ENCODE results near the gene ZFYVE28. TPM values are rescaled to one million over a fixed set of nuclear protein-coding genes. Genes with fewer than 3 reads are reported as not detected.
A peak's percentile ranks its signal among the peaks of the same experiment; 100 is the strongest.

The ZFYVE28 gene
- total and polyA plus RNA-seq, 2 donors from 2014 or later: 8.0 to 18.9 TPM

DNA sequence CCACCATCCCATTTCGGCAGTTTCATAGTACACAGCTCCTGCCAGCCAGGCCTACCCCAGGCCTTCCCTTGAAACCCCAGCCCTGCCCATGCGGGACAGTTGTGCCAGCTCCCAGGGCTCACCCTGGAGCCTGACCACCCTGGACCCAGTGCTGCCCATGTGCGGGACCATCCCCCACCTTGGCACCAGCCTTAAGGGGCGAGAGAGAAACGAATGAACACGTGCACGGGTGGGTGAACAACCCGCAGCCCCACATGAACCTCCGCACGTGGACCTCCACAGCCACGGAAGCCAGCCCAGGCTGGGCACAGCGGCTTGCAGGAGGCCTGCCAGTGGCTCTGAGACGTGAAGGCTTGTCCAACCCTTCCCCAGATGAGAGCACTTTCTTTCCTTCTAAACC, 80.5 kb downstream of the ZFYVE28 start:
- DNase-seq: peak in 1 of 5 donors; percentile 63
- TF ChIP-seq, protein P1, sequence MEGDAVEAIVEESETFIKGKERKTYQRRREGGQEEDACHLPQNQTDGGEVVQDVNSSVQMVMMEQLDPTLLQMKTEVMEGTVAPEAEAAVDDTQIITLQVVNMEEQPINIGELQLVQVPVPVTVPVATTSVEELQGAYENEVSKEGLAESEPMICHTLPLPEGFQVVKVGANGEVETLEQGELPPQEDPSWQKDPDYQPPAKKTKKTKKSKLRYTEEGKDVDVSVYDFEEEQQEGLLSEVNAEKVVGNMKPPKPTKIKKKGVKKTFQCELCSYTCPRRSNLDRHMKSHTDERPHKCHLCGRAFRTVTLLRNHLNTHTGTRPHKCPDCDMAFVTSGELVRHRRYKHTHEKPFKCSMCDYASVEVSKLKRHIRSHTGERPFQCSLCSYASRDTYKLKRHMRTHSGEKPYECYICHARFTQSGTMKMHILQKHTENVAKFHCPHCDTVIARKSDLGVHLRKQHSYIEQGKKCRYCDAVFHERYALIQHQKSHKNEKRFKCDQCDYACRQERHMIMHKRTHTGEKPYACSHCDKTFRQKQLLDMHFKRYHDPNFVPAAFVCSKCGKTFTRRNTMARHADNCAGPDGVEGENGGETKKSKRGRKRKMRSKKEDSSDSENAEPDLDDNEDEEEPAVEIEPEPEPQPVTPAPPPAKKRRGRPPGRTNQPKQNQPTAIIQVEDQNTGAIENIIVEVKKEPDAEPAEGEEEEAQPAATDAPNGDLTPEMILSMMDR (IDR thresholded peaks at IDR 0.05; ENCODE audit: borderline replicate concordance, extremely low read depth, insufficient read depth): no peak
- no peaks in the 10 kb centered on the region for H3K9me3 ChIP-seq (ENCODE audit: control insufficient read depth in 2 of 3, insufficient read depth in 1 of 3, low read length in 3 of 3)
- no peak for FAIRE-seq
- H3K27me3 ChIP-seq (ENCODE audit: control insufficient read depth, insufficient read depth, low read length): no peaks in the 10 kb centered on the region
- H3K4me1 ChIP-seq (ENCODE audit: control insufficient read depth in 2 of 3, insufficient read depth in 2 of 3, low read depth in 1 of 3, low read length in 3 of 3): peaks cover 0 to 4% (median 0%) of the 10 kb centered on the region in 3 donors
- intact Hi-C loops (cut with DNase I): no loop called here
- H3K27ac ChIP-seq (ENCODE audit: low read depth in 2 of 2, low read length in 2 of 2): no peak overlapping the region
- peaks cover 0 to 2% (median 0%) of the 10 kb centered on the region in 3 donors for H3K36me3 ChIP-seq (ENCODE audit: control insufficient read depth in 2 of 3, insufficient read depth in 3 of 3, low read length in 3 of 3)
- H3K9ac ChIP-seq (ENCODE audit: low read length in 3 of 3): no peak overlapping the region
- no peak overlapping the region for H3K4me3 ChIP-seq (ENCODE audit: low read length in 3 of 3)

DNA sequence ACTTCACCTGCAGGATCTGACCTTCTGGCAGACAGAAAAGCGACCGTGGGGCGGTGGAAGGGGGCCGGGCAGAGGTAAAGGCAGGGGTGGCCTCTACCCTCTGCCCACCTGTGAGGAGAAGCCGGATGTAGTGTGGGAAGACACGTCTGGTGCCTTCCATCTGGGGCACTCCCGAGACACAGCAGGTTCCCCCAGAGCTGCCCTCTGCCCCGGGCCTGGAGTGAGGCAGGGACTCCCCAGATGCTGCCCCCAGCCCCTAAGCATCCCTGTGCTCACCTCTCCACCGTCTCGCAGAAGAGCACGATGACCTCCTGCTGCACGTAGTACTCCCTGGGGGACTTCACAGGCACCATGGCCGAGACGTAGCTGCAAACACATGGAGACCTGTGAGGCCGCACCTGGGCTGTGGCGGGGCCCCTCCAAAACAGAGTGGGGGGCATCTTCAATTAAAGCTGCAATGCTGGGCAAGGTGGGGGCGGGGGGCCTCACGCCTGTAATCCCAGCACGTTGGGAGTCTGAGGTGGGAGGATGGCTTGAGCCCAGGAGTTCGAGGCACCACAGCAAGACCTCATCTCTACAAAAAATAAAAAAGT, 81.2 kb downstream of the ZFYVE28 start:
- peak in 1 of 5 donors; percentile 56 for DNase-seq
- TF ChIP-seq, protein P1 (IDR thresholded peaks at IDR 0.05; ENCODE audit: borderline replicate concordance, extremely low read depth, insufficient read depth): no peak
- no peak overlapping the region for H3K27ac ChIP-seq (ENCODE audit: low read depth in 2 of 2, low read length in 2 of 2)

DNA sequence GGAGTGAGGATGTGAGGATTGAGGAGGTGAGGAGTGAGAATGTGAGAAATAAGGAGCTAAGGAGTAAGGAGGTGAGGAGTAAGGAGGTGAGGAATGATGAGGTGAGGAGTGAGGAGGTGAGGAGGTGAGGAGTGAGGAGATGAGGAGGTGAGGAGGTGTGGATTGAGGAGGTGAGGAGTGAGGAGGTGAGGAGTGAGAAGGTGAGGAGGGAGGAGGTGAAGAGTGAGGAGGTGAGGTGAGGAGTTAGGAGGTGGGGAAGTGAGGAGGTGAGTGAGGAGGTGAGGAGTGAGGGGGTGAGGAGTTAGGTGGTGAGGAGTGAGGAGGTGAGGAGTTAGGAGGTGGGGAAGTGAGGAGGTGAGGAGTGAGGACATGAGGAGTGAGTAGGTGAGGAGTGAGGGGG, 81.8 kb downstream of the ZFYVE28 start:
- no peak overlapping the region for H3K9ac ChIP-seq (ENCODE audit: low read length in 3 of 3)

More for the DNA sequence above, 81.2 kb downstream of the ZFYVE28 start:
- Histone ChIP-seq H3K27me3 (ENCODE audit: control insufficient read depth, insufficient read depth, low read length) (no peaks in the 10 kb centered on the region), H3K4me1 (ENCODE audit: control insufficient read depth in 2 of 3, insufficient read depth in 2 of 3, low read depth in 1 of 3, low read length in 3 of 3) (peaks cover 0 to 4% (median 0%) of the 10 kb centered on the region in 3 donors), H3K36me3 (ENCODE audit: control insufficient read depth in 2 of 3, insufficient read depth in 3 of 3, low read length in 3 of 3) (no peaks in the 10 kb centered on the region), H3K9ac (ENCODE audit: low read length in 3 of 3) (no peak overlapping the region), H3K9me3 (ENCODE audit: control insufficient read depth in 2 of 3, insufficient read depth in 1 of 3, low read length in 3 of 3) (no peaks in the 10 kb centered on the region), H3K4me3 (ENCODE audit: low read length in 3 of 3) (no peak overlapping the region)
- FAIRE-seq: no peak
- intact Hi-C loops (cut with DNase I): no loop called here

More for the DNA sequence above, 81.8 kb downstream of the ZFYVE28 start:
- peak overlapping the region in 1 of 3 donors; percentile 6 for H3K4me3 ChIP-seq (ENCODE audit: low read length in 3 of 3)
- TF ChIP-seq, protein P1 (IDR thresholded peaks at IDR 0.05; ENCODE audit: borderline replicate concordance, extremely low read depth, insufficient read depth): no peak
- intact Hi-C loops (cut with DNase I): no loop called here
- FAIRE-seq (no peak), DNase-seq (no peak)
- no peaks in the 10 kb centered on the region for H3K36me3 ChIP-seq (ENCODE audit: control insufficient read depth in 2 of 3, insufficient read depth in 3 of 3, low read length in 3 of 3)
- no peaks in the 10 kb centered on the region for H3K9me3 ChIP-seq (ENCODE audit: control insufficient read depth in 2 of 3, insufficient read depth in 1 of 3, low read length in 3 of 3)
- no peak overlapping the region for H3K27ac ChIP-seq (ENCODE audit: low read depth in 2 of 2, low read length in 2 of 2)
- H3K4me1 ChIP-seq (ENCODE audit: control insufficient read depth in 2 of 3, insufficient read depth in 2 of 3, low read depth in 1 of 3, low read length in 3 of 3): peaks cover 0 to 4% (median 0%) of the 10 kb centered on the region in 3 donors
- H3K27me3 ChIP-seq (ENCODE audit: control insufficient read depth, insufficient read depth, low read length): no peaks in the 10 kb centered on the region
